Heart left ventricle (tissue), 13 donors: ENCODE measurements around the gene NPAS1.
A peak's percentile ranks its signal among the peaks of the same experiment; 100 is the strongest.

Experiments
- POLR2A ChIP-seq, 2 donors: fragments of 450-650 bp; IDR thresholded peaks; one replicate each; pipeline ENCODE4 v1.6.1; 2017; ENCODE audit warnings: antibody characterized with exemption in 2 of 2, mild to moderate bottlenecking in 2 of 2, moderate library complexity in 2 of 2
- TF ChIP-seq, protein P1 (sequence below), 12 donors: fragments of 200-600 bp; sonication (generic) in 4 of 12; IDR thresholded peaks; one replicate each; pipeline versions ENCODE4 v1.5.0 to v1.8.0; 2018 to 2022; ENCODE audit warnings: antibody characterized with exemption in 12 of 12, mild to moderate bottlenecking in 5 of 12
- donor health status: ischemic (EF 13 %, LVEDD 7.1; RV severe dilation, severe dysfunction).
- donor health status: DM: no; HTN: yes; CAD: no.
- donor health status: DM: no; HTN: no; CAD: no.
- donor health status: ischemic (EF 25% LVEDD 6.9; RV normal size, moderate dysfunction).
- donor health status: ischemic (EF 25% LVEDD 5.7; RV mildly dilated, moderate dysfunction).
- donor health status: ischemic (EF 35%, LVEDD 5.7; RV mildly dilated, moderate dysfunction).
- donor health status: nonischemic (EF 11% LVEDD 7.7; RV severe dilation, severe dysfunction).
- donor health status: DM: yes; HTN: yes; CAD: no.
- donor health status: PGD.
- donor health status: ischemic (EF 29% LVEDD 5.4; RV normal size, mild dysfunction).
- donor health status: nonischemic (EF 23%, LVEDD 6.1; RV moderate dilation, normal function).

DNA sequence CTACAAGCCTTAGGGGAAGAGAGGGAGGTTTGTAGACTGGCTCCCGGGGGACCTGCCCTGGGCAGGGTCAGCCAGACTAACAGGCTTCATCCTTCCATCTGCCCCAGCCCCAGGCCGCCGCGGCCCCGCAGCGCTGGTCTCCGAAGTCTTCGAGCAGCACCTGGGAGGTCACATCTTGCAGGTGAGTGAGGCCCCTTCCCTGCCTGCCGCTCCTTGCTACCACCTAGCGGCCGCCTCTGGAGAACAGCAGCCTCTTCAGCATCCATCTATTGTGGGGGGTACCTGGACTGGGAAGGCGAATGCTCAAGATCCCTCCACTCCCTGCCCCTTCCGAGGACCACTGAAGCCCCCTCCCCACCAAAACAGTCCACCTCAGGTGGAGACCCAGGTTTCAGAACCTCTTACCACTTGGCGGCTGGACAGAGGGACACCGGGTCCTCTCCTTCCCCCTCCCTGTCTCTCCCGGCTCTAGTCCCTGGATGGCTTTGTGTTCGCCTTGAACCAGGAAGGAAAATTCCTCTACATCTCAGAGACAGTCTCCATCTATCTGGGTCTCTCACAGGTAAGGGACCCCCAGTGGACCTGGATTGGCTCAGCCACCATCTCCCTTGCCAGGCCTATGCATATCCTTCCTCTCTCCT lies 12.7 kb downstream of the NPAS1 start:
- TF ChIP-seq, protein P1, sequence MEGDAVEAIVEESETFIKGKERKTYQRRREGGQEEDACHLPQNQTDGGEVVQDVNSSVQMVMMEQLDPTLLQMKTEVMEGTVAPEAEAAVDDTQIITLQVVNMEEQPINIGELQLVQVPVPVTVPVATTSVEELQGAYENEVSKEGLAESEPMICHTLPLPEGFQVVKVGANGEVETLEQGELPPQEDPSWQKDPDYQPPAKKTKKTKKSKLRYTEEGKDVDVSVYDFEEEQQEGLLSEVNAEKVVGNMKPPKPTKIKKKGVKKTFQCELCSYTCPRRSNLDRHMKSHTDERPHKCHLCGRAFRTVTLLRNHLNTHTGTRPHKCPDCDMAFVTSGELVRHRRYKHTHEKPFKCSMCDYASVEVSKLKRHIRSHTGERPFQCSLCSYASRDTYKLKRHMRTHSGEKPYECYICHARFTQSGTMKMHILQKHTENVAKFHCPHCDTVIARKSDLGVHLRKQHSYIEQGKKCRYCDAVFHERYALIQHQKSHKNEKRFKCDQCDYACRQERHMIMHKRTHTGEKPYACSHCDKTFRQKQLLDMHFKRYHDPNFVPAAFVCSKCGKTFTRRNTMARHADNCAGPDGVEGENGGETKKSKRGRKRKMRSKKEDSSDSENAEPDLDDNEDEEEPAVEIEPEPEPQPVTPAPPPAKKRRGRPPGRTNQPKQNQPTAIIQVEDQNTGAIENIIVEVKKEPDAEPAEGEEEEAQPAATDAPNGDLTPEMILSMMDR (IDR thresholded peaks at IDR 0.05), result peak; percentile 60 to 84 (median 71)
- no peak for TF ChIP-seq POLR2A (IDR thresholded peaks at IDR 0.05)
